Vagina (tissue), 2 donors: Measurements from ENCODE around the gene NPIPB8.

Experiments used
- POLR2AphosphoS5 ChIP-seq, 2 donors: sonication (generic); formaldehyde crosslinking; IDR thresholded peaks; one replicate each; pipeline ENCODE4 v1.9.0; 2017; ENCODE audit warnings: antibody characterized with exemption in 2 of 2, mild to moderate bottlenecking in 2 of 2, low read depth in 1 of 2; ENCODE audit not compliant: insufficient read depth in 1 of 2
- TF ChIP-seq, protein P1 (sequence below), 3 experiments: fragments of 450-650 bp in 2 of 3; fragments of 200-600 bp in 1 of 3; sonication (generic) in 1 of 3; IDR thresholded peaks; one replicate each; pipeline ENCODE4 v1.5.1; 2017 to 2019; ENCODE audit warnings: antibody characterized with exemption in 3 of 3, mild to moderate bottlenecking in 2 of 3, moderate library complexity in 2 of 3

DNA sequence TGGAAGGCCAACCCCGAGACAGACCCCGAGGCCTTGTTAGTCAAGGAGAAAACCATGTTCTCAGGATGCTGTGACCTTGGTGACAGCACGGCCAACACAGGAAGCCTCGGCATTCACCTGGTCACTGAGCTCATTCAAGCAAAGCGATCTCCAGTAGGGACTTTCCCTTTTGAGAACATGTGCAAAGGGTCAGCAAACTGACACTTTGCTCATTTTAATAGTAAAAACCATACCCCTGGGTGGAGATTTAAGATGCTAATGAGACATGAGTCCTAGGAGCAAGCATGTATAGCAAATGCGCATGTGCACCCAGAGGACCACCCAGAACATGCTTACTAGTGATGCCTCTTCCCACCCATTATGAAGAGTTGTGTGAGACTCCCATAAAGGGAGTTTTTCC lies 35.3 kb upstream of the NPIPB8 start:
- TF ChIP-seq, protein P1, sequence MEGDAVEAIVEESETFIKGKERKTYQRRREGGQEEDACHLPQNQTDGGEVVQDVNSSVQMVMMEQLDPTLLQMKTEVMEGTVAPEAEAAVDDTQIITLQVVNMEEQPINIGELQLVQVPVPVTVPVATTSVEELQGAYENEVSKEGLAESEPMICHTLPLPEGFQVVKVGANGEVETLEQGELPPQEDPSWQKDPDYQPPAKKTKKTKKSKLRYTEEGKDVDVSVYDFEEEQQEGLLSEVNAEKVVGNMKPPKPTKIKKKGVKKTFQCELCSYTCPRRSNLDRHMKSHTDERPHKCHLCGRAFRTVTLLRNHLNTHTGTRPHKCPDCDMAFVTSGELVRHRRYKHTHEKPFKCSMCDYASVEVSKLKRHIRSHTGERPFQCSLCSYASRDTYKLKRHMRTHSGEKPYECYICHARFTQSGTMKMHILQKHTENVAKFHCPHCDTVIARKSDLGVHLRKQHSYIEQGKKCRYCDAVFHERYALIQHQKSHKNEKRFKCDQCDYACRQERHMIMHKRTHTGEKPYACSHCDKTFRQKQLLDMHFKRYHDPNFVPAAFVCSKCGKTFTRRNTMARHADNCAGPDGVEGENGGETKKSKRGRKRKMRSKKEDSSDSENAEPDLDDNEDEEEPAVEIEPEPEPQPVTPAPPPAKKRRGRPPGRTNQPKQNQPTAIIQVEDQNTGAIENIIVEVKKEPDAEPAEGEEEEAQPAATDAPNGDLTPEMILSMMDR (IDR thresholded peaks at IDR 0.05): no peak
- no peak for TF ChIP-seq POLR2AphosphoS5 (IDR thresholded peaks at IDR 0.05; ENCODE audit: insufficient read depth in 1 of 2, low read depth in 1 of 2)
